Measurements from ENCODE around the gene ANGPTL7.

- TF ChIP-seq, protein P1, sequence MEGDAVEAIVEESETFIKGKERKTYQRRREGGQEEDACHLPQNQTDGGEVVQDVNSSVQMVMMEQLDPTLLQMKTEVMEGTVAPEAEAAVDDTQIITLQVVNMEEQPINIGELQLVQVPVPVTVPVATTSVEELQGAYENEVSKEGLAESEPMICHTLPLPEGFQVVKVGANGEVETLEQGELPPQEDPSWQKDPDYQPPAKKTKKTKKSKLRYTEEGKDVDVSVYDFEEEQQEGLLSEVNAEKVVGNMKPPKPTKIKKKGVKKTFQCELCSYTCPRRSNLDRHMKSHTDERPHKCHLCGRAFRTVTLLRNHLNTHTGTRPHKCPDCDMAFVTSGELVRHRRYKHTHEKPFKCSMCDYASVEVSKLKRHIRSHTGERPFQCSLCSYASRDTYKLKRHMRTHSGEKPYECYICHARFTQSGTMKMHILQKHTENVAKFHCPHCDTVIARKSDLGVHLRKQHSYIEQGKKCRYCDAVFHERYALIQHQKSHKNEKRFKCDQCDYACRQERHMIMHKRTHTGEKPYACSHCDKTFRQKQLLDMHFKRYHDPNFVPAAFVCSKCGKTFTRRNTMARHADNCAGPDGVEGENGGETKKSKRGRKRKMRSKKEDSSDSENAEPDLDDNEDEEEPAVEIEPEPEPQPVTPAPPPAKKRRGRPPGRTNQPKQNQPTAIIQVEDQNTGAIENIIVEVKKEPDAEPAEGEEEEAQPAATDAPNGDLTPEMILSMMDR (IDR thresholded peaks at IDR 0.05 in 8 of 11, conservative IDR thresholded peaks at IDR 0.05 in 3 of 11), result no peak
- no peak for TF ChIP-seq POLR2A (IDR thresholded peaks at IDR 0.05)
Measured at GRCh38 chr1:11237356-11237755, 48.2 kb downstream of the ANGPTL7 start.
